Activated T-cell treated with anti-CD3 and anti-CD28 coated beads for 48 hours (primary cell): Measurements from ENCODE around the gene RIN2.
"Not testable (repeated sequence)": the region's sequence is repeated elsewhere in the genome, so short reads cannot be mapped to it uniquely, and the experiment has no call there.

ENCODE experiments used
- DNase-seq: peaks from one replicate; pipeline ENCODE4 v3.0.0-alpha.2; 2020; ENCODE audit warnings: low read depth

RIN2 gene

GRCh38 chr20:19739351-19739750, 18.7 kb upstream of the RIN2 start:
- no peak for DNase-seq

DNA sequence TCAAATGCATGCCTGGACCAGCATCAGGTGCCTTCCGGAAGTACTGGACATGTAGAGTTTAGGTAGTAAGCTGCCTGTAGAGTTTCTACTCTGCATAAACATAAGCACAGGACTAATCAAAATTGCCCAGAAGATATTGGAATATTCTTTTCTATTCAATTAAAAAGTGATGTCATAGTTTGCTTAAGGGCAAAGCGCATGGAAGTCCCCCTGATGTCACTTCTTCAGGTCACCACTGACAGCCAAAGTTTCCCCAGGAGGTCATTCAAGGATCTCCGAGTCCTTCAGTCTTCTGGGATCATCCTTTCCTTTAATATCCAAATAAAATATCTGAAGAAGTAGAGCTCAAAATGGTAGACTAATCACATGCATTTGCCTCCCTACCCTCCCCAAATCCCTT, 17.5 kb upstream of the RIN2 start:
- DNase-seq: no peak

DNA sequence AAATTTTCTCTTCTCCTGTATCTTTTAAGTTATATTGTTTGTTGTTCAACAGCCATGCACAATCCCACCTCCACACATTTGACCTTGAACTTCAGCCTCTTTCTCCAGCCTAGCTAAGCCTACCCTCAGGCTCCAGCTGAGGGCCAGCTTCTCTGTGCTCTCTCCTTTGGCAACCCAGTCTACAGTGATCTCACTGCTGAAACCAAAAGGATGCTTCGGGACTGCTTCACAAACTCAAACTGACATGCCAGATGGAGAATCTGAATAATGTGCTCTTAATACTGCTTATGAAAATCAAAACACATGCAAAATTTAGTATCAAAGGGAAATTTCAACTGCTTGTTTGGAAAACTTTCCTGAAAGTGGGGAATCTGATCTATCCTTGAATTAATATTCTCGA, 16.1 kb upstream of the RIN2 start:
- DNase-seq: no peak

- DNase-seq: no peak
Measured at GRCh38 chr20:19742974-19743639, 15.0 kb upstream of the RIN2 start.

GRCh38 chr20:19743640-19743995, 14.4 kb upstream of the RIN2 start:
- DNase-seq: no peak

DNA sequence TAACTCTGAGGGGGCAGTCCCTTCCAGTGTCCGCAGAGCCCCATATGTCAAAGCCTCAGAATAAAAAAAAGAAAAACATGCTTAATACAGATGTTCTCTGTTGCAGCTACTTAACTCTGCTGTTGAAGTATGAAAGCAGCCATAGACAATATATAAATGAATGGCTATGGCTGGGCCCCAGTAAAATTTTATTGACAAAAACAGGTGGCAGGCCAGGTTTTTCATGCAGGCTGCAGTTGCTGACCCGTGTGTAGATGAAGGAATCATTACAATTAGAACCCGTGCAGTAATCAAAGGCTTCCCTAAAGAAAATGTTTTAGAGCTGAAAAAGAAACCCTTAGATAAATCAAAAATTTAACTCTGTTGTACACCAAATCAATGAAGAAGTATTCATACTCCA, 13.0 kb upstream of the RIN2 start:
- DNase-seq: no peak

DNA sequence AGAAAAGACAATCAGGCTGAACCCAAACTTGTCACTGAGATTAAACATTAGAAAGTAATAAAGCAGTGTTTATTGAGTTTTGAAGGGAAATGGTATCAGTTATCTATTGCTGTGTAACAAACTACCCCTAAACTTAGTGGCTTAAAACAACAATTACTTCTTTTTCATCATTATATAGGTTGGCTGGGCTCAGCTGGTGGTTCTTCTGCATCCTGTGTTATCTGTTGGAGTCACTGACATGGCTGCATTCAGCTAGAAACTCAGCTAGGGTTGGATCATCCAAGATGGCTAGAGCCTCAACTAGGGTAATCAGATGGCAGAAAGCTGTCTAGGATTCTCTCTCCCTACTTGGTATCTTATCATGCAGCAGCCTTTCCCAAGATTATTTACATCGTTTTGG, 12.5 kb upstream of the RIN2 start:
- DNase-seq: no peak

GRCh38 chr20:19746396-19746795, 11.7 kb upstream of the RIN2 start:
- no peak for DNase-seq

DNA sequence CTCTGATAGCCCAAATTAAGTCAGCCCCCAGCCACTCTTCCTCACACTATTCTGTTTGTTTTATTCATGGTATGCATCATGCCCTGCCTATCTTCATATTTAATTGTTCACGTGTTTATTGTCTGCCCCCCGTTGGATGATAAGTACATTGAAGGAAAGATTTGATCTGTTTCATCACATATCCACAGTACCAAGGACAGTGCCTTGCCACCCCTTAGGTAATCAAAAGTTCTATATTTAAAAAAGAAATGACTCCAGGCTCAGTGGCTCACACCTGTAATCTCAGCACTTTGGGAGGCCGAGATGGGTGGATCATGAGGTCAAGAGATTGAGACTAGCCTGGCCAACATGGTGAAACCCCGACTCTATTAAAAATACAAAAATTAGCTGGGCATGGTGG, 10.2 kb upstream of the RIN2 start:
- DNase-seq: no peak

- DNase-seq: no peak
Measured at GRCh38 chr20:19748681-19749080, 9.4 kb upstream of the RIN2 start.

- DNase-seq: no peak
Measured at GRCh38 chr20:19749618-19750071, 8.4 kb upstream of the RIN2 start.

GRCh38 chr20:19750101-19750606, 7.9 kb upstream of the RIN2 start:
- no peak for DNase-seq

GRCh38 chr20:19750907-19751636, 7.0 kb upstream of the RIN2 start:
- DNase-seq: no peak

DNA sequence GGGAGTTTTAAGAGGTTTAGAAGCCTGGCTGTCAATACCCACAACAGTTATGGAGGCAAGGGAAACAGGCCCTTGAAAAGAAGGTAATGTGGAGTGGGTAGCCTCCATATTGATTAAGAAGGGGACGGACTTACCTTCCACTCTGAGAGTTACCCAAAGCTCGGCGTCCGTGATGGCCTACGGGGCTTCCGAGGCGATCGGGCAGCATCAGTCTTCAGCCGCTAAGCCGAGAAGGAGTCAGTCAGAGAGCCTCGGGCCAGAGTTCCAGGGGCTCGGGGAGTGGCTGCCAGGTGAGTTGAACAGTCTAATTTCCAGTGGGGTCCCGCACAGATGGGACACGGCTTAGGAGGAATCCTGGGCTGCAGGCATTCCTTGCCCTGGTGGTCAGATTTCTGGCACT, 3.9 kb upstream of the RIN2 start:
- not testable (repeated sequence) for DNase-seq

- no peak for DNase-seq
Measured at GRCh38 chr20:19756761-19757486, 1.1 kb upstream of the RIN2 start.

- DNase-seq: no peak
Measured at GRCh38 chr20:19757487-19758132, 448 bp upstream of the RIN2 start.

GRCh38 chr20:19758501-19759331, 658 bp downstream of the RIN2 start:
- no peak for DNase-seq

DNA sequence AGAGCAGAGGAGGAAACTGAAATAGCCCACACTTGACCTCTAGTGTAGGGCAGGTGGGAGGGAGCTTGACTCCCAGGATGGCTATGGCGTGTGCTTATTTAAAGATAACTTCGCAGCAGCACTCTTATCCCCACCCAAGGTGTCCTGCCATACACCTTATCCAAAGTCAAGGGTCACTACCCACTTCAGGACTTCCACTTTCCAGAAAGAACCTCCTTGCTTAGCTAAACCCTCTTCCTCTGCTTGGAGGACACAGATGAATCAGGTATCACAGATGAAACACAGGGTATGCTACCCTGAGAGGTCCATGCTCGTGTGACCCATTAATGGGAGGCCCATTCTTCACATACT, 2.3 kb downstream of the RIN2 start:
- DNase-seq: no peak

GRCh38 chr20:19761326-19761725, 3.3 kb downstream of the RIN2 start:
- DNase-seq: no peak

- no peak for DNase-seq
Measured at GRCh38 chr20:19761841-19762240, 3.8 kb downstream of the RIN2 start.

GRCh38 chr20:19764207-19764606, 6.1 kb downstream of the RIN2 start:
- DNase-seq: no peak

- no peak for DNase-seq
Measured at GRCh38 chr20:19765266-19765665, 7.2 kb downstream of the RIN2 start.
